Activated T-helper 17 cell treated with anti-CD3 and anti-CD28 coated beads, Interleukin-2, amount 50 U/mL, for 72 hours (primary cell): Measurements from ENCODE around the gene ATL2. TPM values are rescaled to one million over a fixed set of nuclear protein-coding genes. Genes with fewer than 3 reads are reported as not detected.
"Not testable (repeated sequence)": the region's sequence is repeated elsewhere in the genome, so short reads cannot be mapped to it uniquely, and the experiment has no call there.

ENCODE experiments used
- ATAC-seq: fragments of 150-1000 bp; cut with Tn5 transposase; replicated peaks from 2 replicates; pipeline ENCODE4 v1.10.0; 2021; ENCODE audit warnings: mild to moderate bottlenecking, moderate library complexity
- H3K27ac Mint-ChIP-seq: one replicate; pipeline ENCODE4 v1.8.0; 2022; ENCODE audit warnings: mixed read lengths
- H3K27me3 Mint-ChIP-seq: one replicate; pipeline ENCODE4 v1.8.0; 2022; ENCODE audit warnings: mixed read lengths
- H3K36me3 Mint-ChIP-seq: one replicate; pipeline ENCODE4 v1.8.0; 2022; ENCODE audit warnings: low read depth, mild to moderate bottlenecking, mixed read lengths
- H3K4me1 Mint-ChIP-seq: one replicate; pipeline ENCODE4 v1.8.0; 2022; ENCODE audit warnings: mixed read lengths
- H3K4me3 Mint-ChIP-seq: one replicate; pipeline ENCODE4 v1.8.0; 2022; ENCODE audit warnings: mild to moderate bottlenecking, mixed read lengths
- H3K9me3 Mint-ChIP-seq: one replicate; pipeline ENCODE4 v1.8.0; 2022; ENCODE audit warnings: mixed read lengths
- total RNA-seq, 2 donors: library from RNA; stranded (reverse); gene quantifications; one replicate each; pipeline ENCODE4 v1.2.3, GENCODE V29; 2022

ATL2 gene
- total RNA-seq: 10 to 100 TPM; 30.9 to 52.8 TPM

GRCh38 chr2:38377050-38377828 lies at the start of gene ATL2:
Gene ATL2 (minus strand): TSS chr2:38377273. CDS start chr2:38377260, 13 bp downstream.
- peaks cover 30% of the 10 kb centered on the region for H3K36me3 Mint-ChIP-seq
- H3K27ac Mint-ChIP-seq: peak within 1 kb of the TSS; percentile 91
- no peaks in the 10 kb centered on the region for H3K27me3 Mint-ChIP-seq
- H3K4me1 Mint-ChIP-seq: peaks cover 36% of the 10 kb centered on the region
- ATAC-seq: peak; percentile 87
- H3K9me3 Mint-ChIP-seq: no peaks in the 10 kb centered on the region
- H3K4me3 Mint-ChIP-seq: peak within 1 kb of the TSS; percentile 91

DNA sequence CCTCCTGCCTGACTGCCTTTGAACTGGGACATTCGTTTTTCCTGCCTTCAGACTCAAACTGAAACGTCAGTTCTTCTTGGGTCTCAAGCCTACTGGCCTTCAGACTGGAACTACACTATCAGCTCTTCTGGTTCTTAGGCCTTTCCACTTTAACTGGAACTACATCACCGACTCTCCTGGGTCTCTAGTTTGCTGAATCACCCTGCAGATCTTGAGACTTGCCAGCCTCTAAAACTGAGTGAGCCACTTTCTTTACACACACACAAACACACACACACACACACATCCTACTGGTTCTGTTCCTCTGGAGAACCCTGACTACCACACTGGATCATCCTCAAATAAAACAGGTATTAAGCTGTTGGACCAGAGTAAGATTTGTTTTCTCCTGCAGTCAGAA lies 46.7 kb upstream of the ATL2 start:
- H3K36me3 Mint-ChIP-seq: no peaks in the 10 kb centered on the region
- peaks cover 12% of the 10 kb centered on the region for H3K27me3 Mint-ChIP-seq
- no peaks in the 10 kb centered on the region for H3K9me3 Mint-ChIP-seq
- H3K27ac Mint-ChIP-seq: no peak overlapping the region
- no peak overlapping the region for H3K4me3 Mint-ChIP-seq
- no peak for ATAC-seq
- H3K4me1 Mint-ChIP-seq: no peaks in the 10 kb centered on the region

- no peak overlapping the region for H3K4me3 Mint-ChIP-seq
- no peaks in the 10 kb centered on the region for H3K36me3 Mint-ChIP-seq
- ATAC-seq: no peak
- no peaks in the 10 kb centered on the region for H3K9me3 Mint-ChIP-seq
- peaks cover 11% of the 10 kb centered on the region for H3K27me3 Mint-ChIP-seq
- no peaks in the 10 kb centered on the region for H3K4me1 Mint-ChIP-seq
- H3K27ac Mint-ChIP-seq: no peak overlapping the region
These were observed 44.4 kb upstream of the ATL2 start for GRCh38 chr2:38421274-38422056.

DNA sequence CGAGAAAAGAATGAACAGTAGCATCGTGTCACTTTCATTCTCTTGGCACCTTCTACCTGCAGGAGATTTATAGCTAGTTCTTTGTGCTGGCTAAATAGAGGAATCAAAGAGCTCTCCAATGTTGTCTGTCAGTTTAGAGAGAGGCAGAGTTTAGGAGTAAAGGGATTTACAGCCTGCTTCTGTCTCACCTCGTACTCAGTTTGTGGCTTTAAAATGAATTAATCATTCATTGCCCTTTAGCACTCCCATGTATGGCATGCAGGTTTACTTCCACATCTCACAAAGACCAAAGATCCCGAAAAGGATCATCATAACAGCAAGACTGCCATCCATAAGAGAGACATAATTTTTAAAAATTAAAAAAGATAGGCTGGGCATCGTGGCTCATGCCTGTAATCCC lies 42.4 kb upstream of the ATL2 start:
- no peak overlapping the region for H3K27ac Mint-ChIP-seq
- no peaks in the 10 kb centered on the region for H3K36me3 Mint-ChIP-seq
- H3K4me3 Mint-ChIP-seq: no peak overlapping the region
- ATAC-seq: no peak
- H3K9me3 Mint-ChIP-seq: no peaks in the 10 kb centered on the region
- H3K4me1 Mint-ChIP-seq: no peaks in the 10 kb centered on the region
- H3K27me3 Mint-ChIP-seq: peaks cover 8% of the 10 kb centered on the region

- no peak overlapping the region for H3K27ac Mint-ChIP-seq
- H3K27me3 Mint-ChIP-seq: peaks cover 8% of the 10 kb centered on the region
- H3K4me1 Mint-ChIP-seq: no peaks in the 10 kb centered on the region
- H3K4me3 Mint-ChIP-seq: no peak overlapping the region
- no peaks in the 10 kb centered on the region for H3K36me3 Mint-ChIP-seq
- H3K9me3 Mint-ChIP-seq: no peaks in the 10 kb centered on the region
- ATAC-seq: no peak
These were observed 41.7 kb upstream of the ATL2 start for GRCh38 chr2:38418735-38419134.

DNA sequence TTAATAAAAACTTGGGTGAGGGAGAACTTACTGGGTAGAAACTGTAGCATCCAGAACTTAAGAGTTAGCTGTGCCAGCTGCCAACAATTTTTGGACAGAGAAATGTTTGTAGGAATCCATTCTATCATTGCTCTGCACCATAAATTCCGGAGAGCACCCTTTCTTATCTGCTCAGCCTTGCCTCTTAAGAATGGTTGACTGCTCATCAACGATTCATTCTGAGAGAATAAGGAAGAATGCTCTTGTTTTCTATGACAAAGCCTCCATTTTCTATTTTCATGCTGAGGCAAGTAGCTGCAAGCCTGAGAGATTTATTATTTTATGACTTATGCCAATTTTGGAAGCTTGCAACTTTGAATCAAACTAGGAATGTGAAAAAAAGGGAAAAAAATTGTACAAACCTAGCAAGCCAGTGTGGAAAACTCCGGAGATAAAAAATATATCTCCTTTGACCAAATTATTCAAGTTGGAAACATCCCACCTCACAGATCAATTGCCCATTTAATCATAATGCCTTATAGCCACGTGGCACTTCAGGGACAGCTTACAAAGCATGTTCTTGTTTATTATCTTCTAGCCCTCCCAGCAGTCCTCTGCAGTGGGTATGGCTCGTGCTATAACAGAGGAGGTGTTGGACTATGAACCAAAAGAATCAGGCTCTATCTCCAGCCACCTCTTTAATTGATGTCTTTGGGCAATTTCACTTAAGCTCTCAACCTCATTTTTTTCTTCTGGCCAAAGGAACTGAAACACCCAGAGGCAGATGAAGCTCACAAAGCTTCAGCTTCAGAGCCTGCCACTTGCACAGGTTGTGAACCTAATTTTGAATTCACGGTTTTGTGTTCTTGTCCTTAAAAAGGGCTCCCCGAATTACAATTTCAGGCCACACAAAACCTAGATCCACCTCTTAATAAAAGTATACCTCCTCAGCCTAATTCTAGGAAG lies 40.9 kb upstream of the ATL2 start:
- Mint-ChIP-seq H3K9me3 (peaks cover 4% of the 10 kb centered on the region), H3K4me1 (no peaks in the 10 kb centered on the region), H3K27ac (no peak overlapping the region), H3K36me3 (no peaks in the 10 kb centered on the region), H3K27me3 (peaks cover 8% of the 10 kb centered on the region), H3K4me3 (no peak overlapping the region)
- no peak for ATAC-seq

DNA sequence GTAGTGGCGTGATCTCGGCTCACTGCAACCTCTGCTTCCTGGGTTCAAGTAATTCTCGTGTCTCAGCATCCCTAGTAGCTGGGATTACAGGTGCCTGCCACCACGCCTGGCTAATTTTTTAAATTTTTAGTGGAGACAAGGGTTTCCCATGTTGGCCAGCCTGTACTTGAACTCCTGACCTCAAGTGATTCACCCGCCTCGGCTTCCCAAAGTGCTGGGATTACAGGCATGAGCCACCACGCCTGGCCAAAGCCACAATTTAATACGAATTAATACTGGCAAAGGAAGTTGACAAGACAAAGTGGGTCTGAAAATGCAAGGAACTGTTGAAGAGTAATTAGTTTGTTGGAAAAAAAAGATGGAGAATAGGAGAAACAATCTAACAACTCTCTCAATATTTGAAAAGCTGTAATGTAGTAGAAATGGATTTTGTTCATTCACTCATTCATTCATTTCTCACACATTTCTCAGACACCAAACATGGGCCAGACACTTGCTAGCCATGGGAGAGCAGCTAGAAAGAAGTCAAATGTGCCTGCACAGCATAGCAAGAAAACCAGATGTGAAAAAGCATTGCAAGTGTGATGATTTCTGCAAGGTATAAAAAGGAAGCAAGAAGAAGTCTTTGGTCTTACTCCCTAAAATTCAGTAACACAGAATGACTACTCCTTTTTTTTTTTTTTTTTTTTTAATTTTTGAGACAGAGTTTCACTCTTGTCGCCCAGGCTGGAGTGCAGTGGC lies 39.4 kb upstream of the ATL2 start:
- Mint-ChIP-seq H3K36me3 (no peaks in the 10 kb centered on the region), H3K27ac (no peak overlapping the region), H3K4me1 (no peaks in the 10 kb centered on the region), H3K27me3 (peaks cover 8% of the 10 kb centered on the region), H3K4me3 (no peak overlapping the region), H3K9me3 (peaks cover 10% of the 10 kb centered on the region)
- ATAC-seq: no peak

DNA sequence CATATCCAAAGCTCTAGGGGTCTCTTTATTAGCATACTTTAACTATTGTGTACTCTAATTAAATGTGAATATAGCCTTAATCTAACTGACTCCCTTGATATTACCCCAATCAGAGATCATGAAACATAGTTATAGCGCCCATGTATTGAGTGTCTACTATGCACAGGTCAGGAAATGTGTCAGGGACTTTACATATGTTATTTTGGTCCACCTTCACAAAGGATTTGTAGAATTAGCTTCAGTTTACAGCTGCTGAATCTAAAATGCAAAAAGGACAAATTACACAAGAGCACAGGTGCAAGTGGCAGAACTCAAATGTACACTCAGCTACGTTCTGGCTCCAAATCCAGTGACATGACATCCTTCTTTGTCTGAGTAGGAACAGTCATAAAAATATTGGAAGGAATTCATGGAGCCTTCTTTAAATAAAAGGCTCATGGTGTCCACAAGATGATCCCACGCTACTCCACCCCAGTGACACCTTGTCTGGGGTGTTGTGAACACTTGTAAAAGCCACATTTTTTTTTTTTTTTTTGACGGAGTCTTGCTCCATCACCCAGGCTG lies 38.7 kb upstream of the ATL2 start:
- H3K27ac Mint-ChIP-seq: no peak overlapping the region
- H3K4me3 Mint-ChIP-seq: no peak overlapping the region
- ATAC-seq: no peak
- H3K27me3 Mint-ChIP-seq: peaks cover 8% of the 10 kb centered on the region
- no peaks in the 10 kb centered on the region for H3K4me1 Mint-ChIP-seq
- no peaks in the 10 kb centered on the region for H3K36me3 Mint-ChIP-seq
- H3K9me3 Mint-ChIP-seq: peaks cover 10% of the 10 kb centered on the region

DNA sequence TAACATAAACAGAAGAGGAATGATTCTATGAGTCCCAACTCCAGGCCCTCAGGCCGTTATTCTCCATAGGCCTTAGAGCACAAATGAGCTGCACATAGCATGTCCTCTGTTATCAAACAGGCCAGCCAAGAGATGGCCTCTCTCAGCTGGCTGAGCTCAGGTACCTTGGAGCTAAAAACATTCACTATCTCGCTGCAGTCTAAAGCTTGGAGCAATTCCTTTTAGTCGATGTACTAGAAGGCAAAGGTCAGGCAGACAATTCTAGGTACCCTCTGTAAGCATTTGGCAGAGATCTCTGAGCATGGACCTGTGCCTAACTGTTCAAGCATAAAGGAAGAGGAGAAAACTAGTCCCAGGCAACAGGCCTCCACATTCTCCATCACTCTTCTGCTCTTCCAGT lies 38.0 kb upstream of the ATL2 start:
- H3K4me3 Mint-ChIP-seq: no peak overlapping the region
- peaks cover 8% of the 10 kb centered on the region for H3K27me3 Mint-ChIP-seq
- ATAC-seq: no peak
- no peaks in the 10 kb centered on the region for H3K36me3 Mint-ChIP-seq
- no peak overlapping the region for H3K27ac Mint-ChIP-seq
- peaks cover 10% of the 10 kb centered on the region for H3K9me3 Mint-ChIP-seq
- H3K4me1 Mint-ChIP-seq: no peaks in the 10 kb centered on the region

DNA sequence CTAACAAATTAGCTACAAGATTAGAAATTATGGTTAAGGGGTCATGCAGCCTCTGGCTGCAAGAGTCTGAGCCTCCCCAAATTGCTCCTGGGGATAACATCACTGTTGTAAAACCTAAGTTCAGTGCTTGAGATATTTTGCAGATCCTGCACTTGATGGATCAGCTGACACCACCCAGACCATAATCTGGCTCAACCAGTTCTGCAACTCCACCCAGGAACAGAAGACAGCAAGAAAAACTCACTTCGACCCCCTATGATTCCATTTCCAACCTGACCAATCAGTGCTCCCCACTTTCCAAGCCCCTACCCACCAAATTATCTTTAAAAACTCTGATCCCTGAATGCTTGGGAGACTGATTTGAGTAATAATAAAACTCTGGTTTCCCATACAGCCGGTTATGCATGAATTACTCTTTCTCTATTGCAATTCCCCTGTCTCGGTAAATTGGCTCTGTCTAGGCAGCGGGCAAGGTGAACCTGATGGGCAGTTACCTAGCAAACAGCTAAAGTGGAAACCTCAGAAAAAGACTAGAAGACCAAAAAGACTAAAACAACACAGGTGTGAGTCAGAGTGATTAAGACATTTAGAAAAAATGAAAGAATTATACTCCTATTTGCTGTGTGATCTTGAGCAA lies 35.3 kb upstream of the ATL2 start:
- not testable (repeated sequence) for H3K4me3 Mint-ChIP-seq, H3K27ac Mint-ChIP-seq, ATAC-seq, H3K27me3 Mint-ChIP-seq, H3K4me1 Mint-ChIP-seq, H3K36me3 Mint-ChIP-seq
- peaks cover 10% of the 10 kb centered on the region for H3K9me3 Mint-ChIP-seq

DNA sequence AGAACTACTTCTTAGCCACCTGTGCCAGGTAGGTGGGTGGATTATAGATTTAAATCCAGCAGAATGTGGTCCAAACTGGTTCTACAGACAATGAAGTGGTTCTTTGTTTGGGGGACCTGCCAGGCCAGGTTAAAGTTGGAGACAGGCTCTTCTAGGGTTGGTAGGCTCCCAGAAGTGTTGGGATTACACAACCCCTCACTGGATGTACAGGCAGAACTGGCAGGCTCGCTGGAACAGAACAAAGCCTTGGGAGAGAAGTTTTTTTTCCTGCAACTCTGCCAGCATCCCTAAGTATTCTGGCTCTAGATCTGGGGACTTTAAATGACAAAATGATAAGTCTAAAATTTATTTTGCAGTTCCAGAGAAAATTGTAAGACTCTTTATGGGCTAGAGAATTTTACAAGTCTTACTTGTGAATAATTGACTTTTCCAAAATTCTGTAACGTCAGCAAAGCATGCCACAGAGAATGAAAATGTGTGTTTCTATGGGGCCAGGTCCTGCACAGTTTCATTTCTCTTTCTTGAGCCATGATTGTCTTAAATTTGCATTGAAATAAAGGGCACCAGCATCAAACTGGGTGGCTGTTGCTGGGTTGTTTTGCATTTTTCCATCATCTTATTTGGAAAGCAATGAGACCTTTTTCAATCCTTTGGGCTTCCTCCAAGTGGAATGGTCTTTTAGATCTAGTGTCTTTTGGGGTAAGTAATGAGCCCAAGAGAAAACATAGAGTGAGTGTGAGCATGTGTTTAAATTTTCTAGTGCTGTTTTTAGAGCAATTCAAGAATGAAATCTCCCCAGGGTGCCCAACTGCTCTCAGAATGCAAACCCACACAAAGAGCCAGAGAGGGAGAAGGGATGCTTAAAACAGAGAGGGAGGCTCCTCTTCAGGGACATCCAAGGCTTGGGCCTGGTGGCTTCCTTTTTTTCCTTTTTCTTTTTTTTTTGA lies 32.4 kb upstream of the ATL2 start:
- no peaks in the 10 kb centered on the region for H3K36me3 Mint-ChIP-seq
- no peak for ATAC-seq
- no peak overlapping the region for H3K27ac Mint-ChIP-seq
- peaks cover 10% of the 10 kb centered on the region for H3K9me3 Mint-ChIP-seq
- H3K27me3 Mint-ChIP-seq: no peaks in the 10 kb centered on the region
- H3K4me1 Mint-ChIP-seq: no peaks in the 10 kb centered on the region
- H3K4me3 Mint-ChIP-seq: no peak overlapping the region

GRCh38 chr2:38407111-38407682 lies 30.1 kb upstream of the ATL2 start:
- Mint-ChIP-seq H3K27ac (no peak overlapping the region), H3K27me3 (no peaks in the 10 kb centered on the region), H3K4me1 (no peaks in the 10 kb centered on the region), H3K9me3 (peaks cover 1% of the 10 kb centered on the region), H3K4me3 (no peak overlapping the region), H3K36me3 (no peaks in the 10 kb centered on the region)
- no peak for ATAC-seq
